Motor neuron (in vitro differentiated cells): Measurements from ENCODE around the gene PLD1. TPM values are rescaled to one million over a fixed set of nuclear protein-coding genes. Genes with fewer than 3 reads are reported as not detected.

ENCODE experiments used
- ATAC-seq, 8 experiments: fragments of 200-7000 bp; cut with Tn5 transposase; replicated peaks in 6 of 8; 2 replicates each; pipeline ENCODE4 v1.8.0; 2021; ENCODE audit warnings: mild to moderate bottlenecking in 8 of 8, moderate library complexity in 8 of 8
- H3K27ac ChIP-seq, 2 donors: fragments of 250-450 bp; sonication (Bioruptor Pico); 2 replicates each; pipeline ENCODE4 v1.9.0; 2021; ENCODE audit warnings: antibody characterized with exemption in 2 of 2, mild to moderate bottlenecking in 2 of 2, moderate library complexity in 1 of 2
- H3K4me1 ChIP-seq, 2 donors: fragments of 250-450 bp; sonication (Bioruptor Pico); replicated peaks in 1 of 2; 2 replicates each; pipeline ENCODE4 v1.6.1; 2021; ENCODE audit warnings: antibody characterized with exemption in 2 of 2, mild to moderate bottlenecking in 2 of 2, moderate library complexity in 1 of 2
- H3K4me3 ChIP-seq, 5 donors: fragments of 250-450 bp; sonication (Bioruptor Pico); 2 replicates each; pipeline ENCODE4 v1.9.0; 2021; ENCODE audit warnings: antibody characterized with exemption in 5 of 5, mild to moderate bottlenecking in 5 of 5, moderate library complexity in 4 of 5
- WGBS, 10 experiments: fragments of 450-650 bp; shearing (Covaris generic); methylation state at CpG; one replicate each; pipeline ENCODE4 v1.0.0; 2022; 5-methylcytosine and 5-hydroxymethylcytosine counted together
- in situ Hi-C, 9 experiments: fragments of 400-800 bp; cut with MboI; loops; one replicate each; pipeline ENCODE4 v1.15.0; 2021; ENCODE audit warnings: low sequenced_read_pairs in 9 of 9, low pct_unique_long_range_greater_than_20kb in 2 of 9; ENCODE audit not compliant: unreplicated experiment in 9 of 9
- total RNA-seq, 8 experiments: library from RNA; unstranded; fragments of 300-600 nt; gene quantifications; 2 replicates each; pipeline versions ENCODE4 v1.2.3 to v1.2.4, GENCODE V29; 2022

The PLD1 gene
- total RNA-seq, 8 experiments from 2014 or later, result 0.50 to 76.0 (median 13.7) TPM

- no peak overlapping the region for H3K27ac ChIP-seq
- in situ Hi-C loops, result loop anchor here in 1 of 9 experiments (25.0 kb wide), 1 partner anchor 202 kb away; the partner anchor contains the start of gene FNDC3B
Observed at GRCh38 chr3:171835116-171835515, 24.8 kb upstream of the PLD1 start.

DNA sequence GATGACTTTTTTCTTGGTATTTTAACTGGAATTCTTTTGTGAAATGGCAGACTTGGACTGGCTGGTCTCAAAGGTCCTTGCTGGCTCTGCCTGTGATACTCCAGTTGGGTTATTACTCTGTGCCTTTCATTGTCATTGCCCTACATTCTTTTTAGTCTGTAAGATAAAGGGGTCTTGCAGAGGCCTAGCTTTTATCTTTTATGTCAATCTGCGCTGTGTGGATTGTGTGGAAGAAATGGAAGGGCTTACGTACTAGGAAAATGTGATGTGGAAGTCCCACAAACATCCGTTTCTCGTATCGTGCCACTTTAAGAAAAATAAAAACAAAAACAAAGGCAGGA is 24.1 kb upstream of the PLD1 start:
- H3K27ac ChIP-seq, result no peak overlapping the region
- peak in 1 of 8 experiments; percentile 44 for ATAC-seq
- H3K4me1 ChIP-seq, result peaks cover 10 to 17% of the 10 kb centered on the region in 2 donors
- WGBS, 10 experiments, result 64 to 95% (median 80%) methylated on average over 1 to 5 of the region's 5 CpGs; no CpG with 5 or more reads in 2 of the 10 experiments
- in situ Hi-C loops, result loop anchor here in 1 of 9 experiments (25.0 kb wide), 1 partner anchor 203 kb away; the partner anchor contains the start of gene FNDC3B
- no peak overlapping the region for H3K4me3 ChIP-seq

More at GRCh38 chr3:171835116-171835515, 24.8 kb upstream of the PLD1 start:
- H3K4me3 ChIP-seq, result no peak overlapping the region
- no peak for ATAC-seq
- WGBS, 10 experiments, result 70 to 100% (median 83%) methylated on average over 1 to 5 of the region's 5 CpGs; no CpG with 5 or more reads in 1 of the 10 experiments
- peaks cover 6 to 11% of the 10 kb centered on the region in 2 donors for H3K4me1 ChIP-seq

DNA sequence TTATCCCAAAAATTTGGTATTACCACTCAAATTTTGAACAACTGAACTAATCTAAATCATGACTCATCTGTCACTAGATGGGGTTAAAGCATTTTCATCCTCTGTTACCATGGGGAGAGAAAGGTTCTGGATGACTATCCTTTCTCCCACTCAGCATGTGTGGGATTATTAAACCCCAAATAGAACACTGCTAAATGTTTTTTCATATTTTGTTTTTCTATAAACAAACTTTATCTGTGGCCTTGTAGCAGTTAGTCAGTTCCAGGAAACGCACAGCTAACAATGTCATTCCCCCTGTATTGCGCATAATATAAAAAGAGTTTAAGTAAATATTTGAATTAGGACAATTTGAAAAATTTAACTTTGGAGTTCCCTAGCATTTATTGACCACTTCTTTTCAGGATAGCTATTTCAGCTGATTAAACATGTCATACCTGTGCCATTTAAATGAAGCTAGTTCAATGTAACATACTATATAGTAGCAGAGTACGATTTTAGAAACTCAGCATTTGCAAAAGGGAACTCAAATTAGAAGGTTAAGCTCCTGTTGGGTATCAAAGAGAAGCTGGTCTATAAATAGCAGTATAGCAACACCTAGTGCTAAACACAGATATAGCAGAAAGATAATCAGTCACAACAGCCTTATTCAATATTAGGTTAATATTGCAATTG is 23.6 kb upstream of the PLD1 start:
- Histone ChIP-seq H3K4me1 (peaks cover 10 to 15% of the 10 kb centered on the region in 2 donors), H3K4me3 (no peak overlapping the region), H3K27ac (no peak overlapping the region)
- ATAC-seq, result peak in 4 of 8 experiments; percentile 14 to 39 (median 31)
- in situ Hi-C loops, result loop anchor here in 1 of 9 experiments (25.0 kb wide), 1 partner anchor 203 kb away; the partner anchor contains the start of gene FNDC3B
- WGBS, 10 experiments, result 38 to 91% (median 60%) methylated on average over 2 to 3 of the region's 3 CpGs; no CpG with 5 or more reads in 1 of the 10 experiments

DNA sequence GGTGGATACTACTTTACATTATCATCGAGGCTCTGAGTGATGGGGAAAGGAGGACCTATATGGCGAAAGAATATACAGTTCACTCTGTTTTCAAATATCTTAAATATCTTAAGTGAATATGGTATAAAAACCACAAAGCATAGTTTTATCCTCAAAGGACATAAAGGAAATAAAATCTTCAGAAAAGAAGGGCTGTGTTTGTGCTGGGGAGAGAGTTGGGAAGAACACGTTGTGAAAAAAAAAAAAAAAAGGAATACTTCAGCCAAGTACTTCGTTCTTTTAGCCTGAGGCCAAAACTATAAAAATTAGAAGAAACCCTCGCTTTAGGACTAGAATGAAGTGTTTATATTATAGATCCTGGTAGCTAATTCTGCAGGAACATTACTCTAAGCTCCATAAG is 22.7 kb upstream of the PLD1 start:
- no peak overlapping the region for H3K27ac ChIP-seq
- WGBS, 10 experiments, result 39 to 100% (median 81%) methylated on average over 2 to 5 of the region's 5 CpGs
- H3K4me1 ChIP-seq, result peaks cover 5 to 6% of the 10 kb centered on the region in 2 donors
- no peak for ATAC-seq
- H3K4me3 ChIP-seq, result no peak overlapping the region
- in situ Hi-C loops, result loop anchor here in 1 of 9 experiments (25.0 kb wide), 1 partner anchor 204 kb away; the partner anchor contains the start of gene FNDC3B

GRCh38 chr3:171831936-171832335 is 21.7 kb upstream of the PLD1 start:
- Histone ChIP-seq H3K4me1 (peaks cover 5 to 6% of the 10 kb centered on the region in 2 donors), H3K4me3 (no peak overlapping the region), H3K27ac (no peak overlapping the region)
- 44 to 100% (median 80%) methylated on average over 3 of the region's 3 CpGs; no CpG with 5 or more reads in 1 of the 10 experiments for WGBS, 10 experiments
- ATAC-seq, result no peak
- in situ Hi-C loops, result loop anchor here in 1 of 9 experiments (25.0 kb wide), 1 partner anchor 205 kb away; the partner anchor contains the start of gene FNDC3B

- ATAC-seq, result no peak
- no peak overlapping the region for H3K4me3 ChIP-seq
- in situ Hi-C loops, result loop anchor here in 1 of 9 experiments (25.0 kb wide), 1 partner anchor 207 kb away; the partner anchor contains the start of gene FNDC3B
- peaks cover 5 to 6% of the 10 kb centered on the region in 2 donors for H3K4me1 ChIP-seq
- H3K27ac ChIP-seq, result no peak overlapping the region
Observed at GRCh38 chr3:171830518-171830875, 20.2 kb upstream of the PLD1 start.

DNA sequence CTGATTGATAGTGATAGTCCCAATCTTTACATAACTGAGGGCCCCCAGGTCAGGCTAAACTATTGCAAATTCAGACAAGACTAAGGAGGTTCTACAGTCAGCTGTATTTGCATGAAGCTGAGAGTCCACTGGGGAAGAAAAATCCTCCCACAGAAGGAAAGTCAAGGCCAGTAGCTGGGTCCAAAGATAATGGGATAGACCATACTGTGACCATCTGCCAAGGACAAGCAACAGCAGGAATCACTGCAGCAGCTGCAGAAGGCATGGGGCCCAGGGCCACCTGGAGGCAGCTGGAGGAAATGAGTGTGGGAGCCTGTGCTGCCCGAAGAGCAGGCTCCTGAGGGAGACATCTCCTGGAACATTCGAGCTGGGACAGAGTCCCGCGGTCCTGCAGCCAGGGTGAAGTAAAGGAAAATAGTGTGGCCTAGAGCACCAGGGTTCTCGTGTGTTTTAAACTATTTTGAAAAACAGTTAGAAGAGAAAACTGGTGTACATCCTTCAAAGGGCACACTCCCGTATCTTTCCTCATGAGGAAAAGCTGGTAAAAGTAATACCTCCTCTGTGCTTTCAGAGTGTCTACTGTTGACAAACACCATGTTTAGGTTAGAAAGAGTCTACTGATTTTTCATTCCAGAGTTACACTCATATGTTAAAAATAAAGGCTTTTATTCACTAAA is 19.7 kb upstream of the PLD1 start:
- no peak overlapping the region for H3K4me3 ChIP-seq
- ATAC-seq, result peak; percentile 87 to 99 (median 95)
- no peak overlapping the region for H3K27ac ChIP-seq
- in situ Hi-C loops, result loop anchor here in 1 of 9 experiments (25.0 kb wide), 1 partner anchor 207 kb away; the partner anchor contains the start of gene FNDC3B
- H3K4me1 ChIP-seq, result peaks cover 5 to 6% of the 10 kb centered on the region in 2 donors
- 13 to 64% (median 35%) methylated on average over 1 to 5 of the region's 6 CpGs; no CpG with 5 or more reads in 1 of the 10 experiments for WGBS, 10 experiments

GRCh38 chr3:171828902-171829770 is 18.9 kb upstream of the PLD1 start:
- Histone ChIP-seq H3K27ac (no peak overlapping the region), H3K4me3 (no peak overlapping the region), H3K4me1 (peaks cover 5 to 6% of the 10 kb centered on the region in 2 donors)
- 60 to 94% (median 80%) methylated on average over 1 to 4 of the region's 5 CpGs; no CpG with 5 or more reads in 3 of the 10 experiments for WGBS, 10 experiments
- no peak for ATAC-seq
- in situ Hi-C loops, result loop anchor here in 1 of 9 experiments (25.0 kb wide), 1 partner anchor 208 kb away; the partner anchor contains the start of gene FNDC3B

DNA sequence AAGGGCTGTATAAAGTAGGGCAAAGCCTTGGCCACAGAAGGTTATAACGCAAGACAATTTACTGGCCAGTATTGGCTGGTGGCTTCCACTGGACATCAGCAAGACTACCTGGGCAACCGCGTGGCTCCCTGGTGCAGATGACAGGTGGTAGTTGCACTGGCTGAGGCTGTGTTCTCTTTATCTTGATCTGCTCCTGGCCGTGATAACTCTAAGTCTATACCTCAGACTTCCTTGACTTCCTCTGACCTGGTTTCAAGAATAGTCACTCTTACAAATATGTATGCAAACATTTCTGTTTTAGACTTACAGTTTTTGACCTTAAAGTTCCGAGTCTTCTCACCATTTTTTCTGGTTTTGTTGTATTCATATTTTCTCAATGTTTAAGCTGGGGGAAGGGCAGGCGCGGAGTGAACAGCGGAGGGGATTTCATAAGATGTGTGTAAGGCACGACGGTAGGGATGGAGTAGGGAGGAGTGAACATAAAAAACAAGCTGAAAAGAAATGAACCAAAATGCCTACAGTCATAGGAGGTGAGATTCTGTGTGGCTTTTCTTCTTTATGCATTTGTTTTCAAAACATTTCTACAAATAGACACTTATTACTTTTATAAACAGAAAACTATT is 17.7 kb upstream of the PLD1 start:
- ATAC-seq, result no peak
- Histone ChIP-seq H3K4me1 (peaks cover 5 to 6% of the 10 kb centered on the region in 2 donors), H3K4me3 (no peak overlapping the region), H3K27ac (no peak overlapping the region)
- in situ Hi-C loops, result loop anchor here in 1 of 9 experiments (25.0 kb wide), 1 partner anchor 209 kb away; the partner anchor contains the start of gene FNDC3B
- 86 to 100% (median 90%) methylated on average over 2 to 10 of the region's 10 CpGs for WGBS, 10 experiments

- WGBS, 10 experiments, result 63 to 100% (median 100%) methylated on average over 1 to 2 of the region's 3 CpGs; no CpG with 5 or more reads in 3 of the 10 experiments
- no peak for ATAC-seq
- no peak overlapping the region for H3K27ac ChIP-seq
- H3K4me1 ChIP-seq, result peaks cover 5 to 6% of the 10 kb centered on the region in 2 donors
- H3K4me3 ChIP-seq, result no peak overlapping the region
- in situ Hi-C loops, result loop anchor here in 1 of 9 experiments (25.0 kb wide), 1 partner anchor 210 kb away; the partner anchor contains the start of gene FNDC3B
Observed at GRCh38 chr3:171827385-171827784, 17.1 kb upstream of the PLD1 start.

GRCh38 chr3:171825222-171825828 is 15.0 kb upstream of the PLD1 start:
- peaks cover 5 to 6% of the 10 kb centered on the region in 2 donors for H3K4me1 ChIP-seq
- 10 to 93% (median 61%) methylated on average over 1 to 5 of the region's 5 CpGs for WGBS, 10 experiments
- ATAC-seq, result peak in 3 of 8 experiments; percentile 25 to 62 (median 47)
- in situ Hi-C loops, result loop anchor here in 1 of 9 experiments (25.0 kb wide), 1 partner anchor 212 kb away; the partner anchor contains the start of gene FNDC3B
- H3K4me3 ChIP-seq, result no peak overlapping the region
- no peak overlapping the region for H3K27ac ChIP-seq
